ENCODE data around the gene OXA1L. TPM values are rescaled to one million over a fixed set of nuclear protein-coding genes. Genes with fewer than 3 reads are reported as not detected.

OXA1L gene
- total and polyA plus RNA-seq, 2 of the 13 experiments (the other 11 are each of a cell fraction or from before 2014, with no cell fraction given) = 230 to 589 TPM

- TF ChIP-seq TFE3 (CRISPR knock-in tag; IDR thresholded peaks at IDR 0.05) (peak; percentile 91), ZSCAN29 (CRISPR knock-in tag; conservative IDR thresholded peaks at IDR 0.05) (peak; percentile 94; the same call in 1 of the 2 replicates), ZNF263 (CRISPR knock-in tag; IDR thresholded peaks at IDR 0.05) (peak; percentile 66), ZNF510 (CRISPR knock-in tag; IDR thresholded peaks at IDR 0.05; ENCODE audit: low read depth) (peak; percentile 99), PAWR (CRISPR knock-in tag; IDR thresholded peaks at IDR 0.05; ENCODE audit: borderline replicate concordance) (peak; percentile 96; the same call in 1 of the 2 replicates), FOXA3 (CRISPR knock-in tag; IDR thresholded peaks at IDR 0.05) (peak; percentile 70), ZNF251 (CRISPR knock-in tag; IDR thresholded peaks at IDR 0.05) (no peak; the same call in 1 of the 2 replicates), MED13 (CRISPR knock-in tag; IDR thresholded peaks at IDR 0.05) (peak; percentile 13), ZIK1 (CRISPR knock-in tag; IDR thresholded peaks at IDR 0.05; ENCODE audit: borderline replicate concordance, low read depth) (no peak; the same call in none of the 2 replicates), ZSCAN12 (CRISPR knock-in tag; IDR thresholded peaks at IDR 0.05) (peak; percentile 18; the same call in 1 of the 2 replicates), ZKSCAN8 (CRISPR knock-in tag; IDR thresholded peaks at IDR 0.05; ENCODE audit: borderline replicate concordance) (peak; percentile 83), ZNF329 (CRISPR knock-in tag; IDR thresholded peaks at IDR 0.05; ENCODE audit: low read depth) (peak; percentile 79; the same call in 1 of the 2 replicates), JUND (CRISPR knock-in tag; IDR thresholded peaks at IDR 0.05) (no peak), TRIM22 (IDR thresholded peaks at IDR 0.05) (no peak), MAFG (CRISPR knock-in tag; IDR thresholded peaks at IDR 0.05) (no peak), ZNF274 (CRISPR knock-in tag; IDR thresholded peaks at IDR 0.05) (peak; percentile 89), ZNF720 (CRISPR knock-in tag; IDR thresholded peaks at IDR 0.05) (no peak), ZBTB7A (CRISPR knock-in tag; IDR thresholded peaks at IDR 0.05) (peak; percentile 90), FOXP4 (CRISPR knock-in tag; IDR thresholded peaks at IDR 0.05) (peak; percentile 65)
- TF ChIP-seq, protein P1, sequence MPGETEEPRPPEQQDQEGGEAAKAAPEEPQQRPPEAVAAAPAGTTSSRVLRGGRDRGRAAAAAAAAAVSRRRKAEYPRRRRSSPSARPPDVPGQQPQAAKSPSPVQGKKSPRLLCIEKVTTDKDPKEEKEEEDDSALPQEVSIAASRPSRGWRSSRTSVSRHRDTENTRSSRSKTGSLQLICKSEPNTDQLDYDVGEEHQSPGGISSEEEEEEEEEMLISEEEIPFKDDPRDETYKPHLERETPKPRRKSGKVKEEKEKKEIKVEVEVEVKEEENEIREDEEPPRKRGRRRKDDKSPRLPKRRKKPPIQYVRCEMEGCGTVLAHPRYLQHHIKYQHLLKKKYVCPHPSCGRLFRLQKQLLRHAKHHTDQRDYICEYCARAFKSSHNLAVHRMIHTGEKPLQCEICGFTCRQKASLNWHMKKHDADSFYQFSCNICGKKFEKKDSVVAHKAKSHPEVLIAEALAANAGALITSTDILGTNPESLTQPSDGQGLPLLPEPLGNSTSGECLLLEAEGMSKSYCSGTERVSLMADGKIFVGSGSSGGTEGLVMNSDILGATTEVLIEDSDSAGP (CRISPR knock-in tag; IDR thresholded peaks at IDR 0.05; ENCODE audit: borderline replicate concordance) = peak; percentile 98
- TF ChIP-seq, protein P2, sequence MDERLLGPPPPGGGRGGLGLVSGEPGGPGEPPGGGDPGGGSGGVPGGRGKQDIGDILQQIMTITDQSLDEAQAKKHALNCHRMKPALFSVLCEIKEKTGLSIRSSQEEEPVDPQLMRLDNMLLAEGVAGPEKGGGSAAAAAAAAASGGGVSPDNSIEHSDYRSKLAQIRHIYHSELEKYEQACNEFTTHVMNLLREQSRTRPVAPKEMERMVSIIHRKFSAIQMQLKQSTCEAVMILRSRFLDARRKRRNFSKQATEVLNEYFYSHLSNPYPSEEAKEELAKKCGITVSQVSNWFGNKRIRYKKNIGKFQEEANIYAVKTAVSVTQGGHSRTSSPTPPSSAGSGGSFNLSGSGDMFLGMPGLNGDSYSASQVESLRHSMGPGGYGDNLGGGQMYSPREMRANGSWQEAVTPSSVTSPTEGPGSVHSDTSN (CRISPR knock-in tag; IDR thresholded peaks at IDR 0.05) = no peak
Measured at GRCh38 chr14:22766457-22767322, at the start of gene OXA1L (continued).

Data from HepG2 (cell line).